AG08395 (cell line): Measurements from ENCODE around the gene OR5B21.

Experiments used
- DNase-seq: peaks from one replicate; pipeline ENCODE4 v3.0.0; 2012; ENCODE audit warnings: mixed read lengths, low spot score

Gene OR5B21

DNA sequence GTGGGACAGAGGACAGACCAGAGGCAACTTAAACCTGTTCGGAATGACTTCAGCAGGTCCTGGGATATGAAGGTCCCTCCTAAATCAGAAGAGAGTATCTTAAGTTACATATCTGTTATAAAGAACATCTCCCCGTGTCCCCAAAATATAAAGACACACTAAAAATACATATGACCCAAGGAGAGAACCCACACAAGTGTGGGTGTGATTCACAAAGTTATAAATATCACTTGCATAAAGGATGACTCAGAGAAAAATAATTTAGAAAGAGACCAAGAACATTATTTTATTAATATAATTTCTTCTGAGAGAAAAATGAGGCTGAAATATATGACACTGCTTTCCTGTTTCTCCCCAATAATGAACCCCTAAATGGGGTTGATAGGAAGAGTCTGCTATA lies 14.2 kb downstream of the OR5B21 start:
- peak; percentile 4 for DNase-seq

DNA sequence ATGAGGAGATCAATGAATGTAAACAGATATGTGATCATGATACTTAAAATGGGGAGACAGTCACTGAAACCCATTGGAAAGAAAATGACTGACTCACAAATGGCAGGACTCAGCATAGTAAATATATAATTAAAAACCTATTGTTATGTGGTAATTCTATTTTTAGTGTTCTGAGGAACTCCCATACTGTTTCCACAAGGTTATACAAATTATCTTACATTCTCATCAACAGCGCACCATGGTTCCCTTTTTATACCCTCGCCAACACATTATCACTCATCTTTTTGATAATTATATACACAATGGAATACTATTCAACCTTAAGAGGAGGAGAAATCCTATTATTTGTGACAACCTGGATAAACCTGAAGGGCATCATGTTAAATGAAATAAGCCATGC lies 17.1 kb downstream of the OR5B21 start:
- DNase-seq: no peak

DNA sequence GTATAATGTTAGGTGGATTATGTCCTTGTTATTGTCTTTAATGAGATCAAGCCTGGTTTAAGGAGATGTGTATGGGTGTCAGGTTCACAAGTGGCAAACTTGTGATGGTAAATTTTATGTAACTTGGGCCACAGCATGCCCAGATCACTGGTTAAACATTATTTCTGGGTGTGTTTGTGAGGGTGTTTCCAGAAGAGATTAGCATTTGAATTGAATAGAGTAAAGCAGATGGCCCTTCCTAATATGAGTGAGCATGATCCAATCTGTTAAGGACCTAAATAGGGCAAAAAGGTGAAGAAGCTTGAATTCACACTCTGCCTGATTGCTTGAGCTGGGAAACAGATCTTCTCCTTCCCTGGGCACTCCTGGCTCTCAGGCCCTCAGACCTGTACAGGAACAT lies 20.7 kb downstream of the OR5B21 start:
- no peak for DNase-seq

DNA sequence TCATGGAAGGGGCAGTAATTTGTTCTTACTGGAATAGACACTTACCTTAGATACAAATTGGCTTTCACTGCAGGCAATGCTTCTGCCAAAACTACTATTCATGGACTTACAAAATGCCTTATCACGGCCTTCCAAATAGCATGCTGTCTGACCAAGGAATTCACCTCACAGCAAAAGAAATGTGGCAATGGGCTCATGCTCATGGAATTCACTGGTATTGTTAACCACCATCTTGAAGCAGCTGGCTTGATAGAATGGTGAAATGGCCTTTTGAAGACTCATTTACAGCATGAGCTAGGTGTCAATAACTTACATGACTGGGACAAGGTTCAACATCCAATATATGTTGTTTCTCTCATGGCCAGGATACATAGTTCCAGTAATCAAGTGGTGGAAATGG lies 21.9 kb downstream of the OR5B21 start:
- DNase-seq: no peak

DNA sequence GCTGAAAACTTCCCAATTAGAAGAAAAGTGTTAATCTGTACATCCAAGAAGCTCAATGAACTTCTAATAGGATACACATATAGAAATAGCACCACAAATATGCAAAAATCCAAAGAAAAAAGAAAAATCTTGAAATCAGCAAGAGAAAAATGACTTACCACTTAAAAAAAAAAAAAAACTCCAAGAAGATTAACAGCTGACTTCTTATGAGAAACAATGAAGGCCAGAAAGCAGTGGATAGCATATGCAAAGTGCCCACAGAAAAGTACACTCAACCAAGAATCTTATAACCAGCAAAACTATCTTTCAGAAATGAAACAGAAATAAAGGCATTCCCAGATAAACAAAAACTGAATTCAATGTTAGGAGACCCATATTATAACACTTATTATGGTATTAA lies 36.0 kb downstream of the OR5B21 start:
- DNase-seq: no peak

DNA sequence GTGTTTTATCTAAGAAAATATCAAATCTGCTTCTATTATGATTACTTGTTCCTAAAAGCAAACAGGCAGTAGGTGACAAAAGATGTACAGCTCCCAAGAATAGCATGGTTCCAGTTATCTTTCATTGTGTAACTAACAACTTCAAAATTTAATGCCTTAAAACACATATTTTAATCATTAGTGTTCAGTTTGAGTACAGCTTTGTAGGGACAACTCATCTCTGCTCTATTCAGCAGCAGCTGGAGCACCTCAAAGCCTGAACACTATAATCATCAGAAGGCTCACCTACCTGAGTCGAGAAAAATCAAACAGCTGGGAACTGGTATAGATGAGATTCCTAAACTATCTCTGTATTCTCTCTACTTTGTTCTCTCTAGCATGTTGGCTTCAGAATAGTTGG lies 41.6 kb downstream of the OR5B21 start:
- DNase-seq: no peak

DNA sequence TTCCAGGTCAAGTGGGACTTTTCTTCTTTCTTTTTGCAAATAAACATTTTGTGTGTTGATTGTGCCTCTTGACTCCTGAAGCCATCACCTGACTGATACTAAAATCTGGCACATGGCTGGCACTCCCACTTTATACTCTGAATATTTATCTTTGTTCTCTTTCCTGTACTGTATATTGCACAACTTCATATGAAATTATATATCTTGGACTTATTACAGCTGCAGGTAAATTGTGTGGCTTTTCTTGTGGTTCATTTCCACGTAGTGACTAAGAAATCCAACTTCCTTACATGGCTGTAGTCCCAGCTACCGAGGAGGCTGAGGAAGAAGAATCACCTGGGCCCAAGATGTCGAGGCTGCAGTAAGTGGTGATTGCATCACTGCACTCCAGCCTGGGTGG lies 42.2 kb downstream of the OR5B21 start:
- DNase-seq: no peak
